H9 (cell line): ENCODE results near the gene KCNJ15. TPM values are rescaled to one million over a fixed set of nuclear protein-coding genes. Genes with fewer than 3 reads are reported as not detected.

Source experiments
- DNase-seq: peaks from one replicate; pipeline ENCODE4 v3.0.0-alpha.2; 2017
- H2AFZ ChIP-seq: one replicate; pipeline ENCODE4 v1.6.1; 2013; ENCODE audit warnings: mild to moderate bottlenecking, low read length, control low read depth, moderate library complexity
- H2AK5ac ChIP-seq: 2 replicates; pipeline ENCODE4 v1.6.1; 2013; ENCODE audit warnings: low read length, control low read depth, mixed read lengths; ENCODE audit not compliant: insufficient read length
- H2BK120ac ChIP-seq: one replicate; pipeline ENCODE4 v1.6.1; 2013; ENCODE audit warnings: low read depth, mild to moderate bottlenecking, low read length, control low read depth, inconsistent platforms; ENCODE audit not compliant: poor library complexity, severe bottlenecking
- H2BK12ac ChIP-seq: 2 replicates; pipeline ENCODE4 v1.6.1; 2013; ENCODE audit warnings: low read length, control low read depth, mixed read lengths, low read depth; ENCODE audit not compliant: insufficient read length
- H2BK15ac ChIP-seq: 2 replicates; pipeline ENCODE4 v1.6.1; 2013; ENCODE audit warnings: low read depth, low read length, control low read depth
- H2BK20ac ChIP-seq: one replicate; pipeline ENCODE4 v1.6.1; 2013; ENCODE audit warnings: low read depth, mild to moderate bottlenecking, low read length, control low read depth, inconsistent platforms; ENCODE audit not compliant: poor library complexity, severe bottlenecking
- H2BK5ac ChIP-seq: 2 replicates; pipeline ENCODE4 v1.6.1; 2013; ENCODE audit warnings: low read length, control low read depth, mixed read lengths; ENCODE audit not compliant: insufficient read length
- H3K14ac ChIP-seq: 2 replicates; pipeline ENCODE4 v1.6.1; 2013; ENCODE audit warnings: low read length, control low read depth; ENCODE audit not compliant: insufficient read depth
- H3K18ac ChIP-seq: 2 replicates; pipeline ENCODE4 v1.6.1; 2013; ENCODE audit warnings: low read depth, mild to moderate bottlenecking, mixed read lengths, low read length, control low read depth; ENCODE audit not compliant: insufficient read length
- H3K23ac ChIP-seq: 2 replicates; pipeline ENCODE4 v1.6.1; 2013; ENCODE audit warnings: low read length, control low read depth, mixed read lengths, low read depth; ENCODE audit not compliant: insufficient read length
- H3K23me2 ChIP-seq: 2 replicates; pipeline ENCODE4 v1.6.1; 2013; ENCODE audit warnings: low read depth, mild to moderate bottlenecking, mixed read lengths, low read length, control low read depth; ENCODE audit not compliant: insufficient read length, poor library complexity, severe bottlenecking
- H3K27ac ChIP-seq: 2 replicates; pipeline ENCODE4 v1.5.1; 2013; ENCODE audit warnings: low read length, control low read depth, mixed read lengths, low read depth; ENCODE audit not compliant: insufficient read length
- H3K27me3 ChIP-seq: 2 replicates; pipeline ENCODE4 v1.6.1; 2013; ENCODE audit warnings: low read length, control low read depth, inconsistent platforms; ENCODE audit not compliant: insufficient read depth
- H3K4ac ChIP-seq: 2 replicates; pipeline ENCODE4 v1.6.1; 2013; ENCODE audit warnings: low read depth, mild to moderate bottlenecking, control low read depth, inconsistent platforms, low read length, moderate library complexity
- H3K4me1 ChIP-seq: 2 replicates; pipeline ENCODE4 v1.6.1; 2013; ENCODE audit warnings: low read length, control low read depth, inconsistent platforms; ENCODE audit not compliant: insufficient read depth
- H3K4me2 ChIP-seq: 2 replicates; pipeline ENCODE4 v1.6.1; 2013; ENCODE audit warnings: low read length, control low read depth, mixed read lengths; ENCODE audit not compliant: insufficient read length, insufficient read depth
- H3K56ac ChIP-seq: 2 replicates; pipeline ENCODE4 v1.6.1; 2013; ENCODE audit warnings: low read depth, mild to moderate bottlenecking, mixed read lengths, low read length, control low read depth; ENCODE audit not compliant: insufficient read length
- H3K79me1 ChIP-seq: 2 replicates; pipeline ENCODE4 v1.6.1; 2013; ENCODE audit warnings: low read depth, mild to moderate bottlenecking, moderate library complexity, low read length, control low read depth, inconsistent platforms; ENCODE audit not compliant: insufficient read depth, poor library complexity, severe bottlenecking
- H3K79me2 ChIP-seq: 2 replicates; pipeline ENCODE4 v1.6.1; 2013; ENCODE audit warnings: low read length, control low read depth, inconsistent platforms; ENCODE audit not compliant: insufficient read depth
- H3K9ac ChIP-seq: 2 replicates; pipeline ENCODE4 v1.6.1; 2013; ENCODE audit warnings: low read length, control low read depth, mixed read lengths; ENCODE audit not compliant: insufficient read length; ENCODE audit errors: extremely low read depth
- H3K9me3 ChIP-seq: one replicate; pipeline ENCODE4 v1.6.1; 2013; ENCODE audit warnings: low read depth, low read length, inconsistent platforms; ENCODE audit not compliant: control insufficient read depth
- H3T11ph ChIP-seq: one replicate; pipeline ENCODE4 v1.6.1; 2013; ENCODE audit warnings: mild to moderate bottlenecking, low read length, control low read depth, inconsistent platforms
- H4K20me1 ChIP-seq: one replicate; pipeline ENCODE4 v1.6.1; 2013; ENCODE audit not compliant: control insufficient read depth, insufficient read length, insufficient read depth
- H4K5ac ChIP-seq: 2 replicates; pipeline ENCODE4 v1.6.1; 2013; ENCODE audit warnings: low read depth, mild to moderate bottlenecking, mixed read lengths, low read length, control low read depth; ENCODE audit not compliant: insufficient read length
- H4K8ac ChIP-seq: replicated peaks from 2 replicates; pipeline ENCODE4 v1.6.1; 2013; ENCODE audit warnings: low read length, control low read depth, mixed read lengths, low read depth; ENCODE audit not compliant: insufficient read length
- H4K91ac ChIP-seq: 2 replicates; pipeline ENCODE4 v1.6.1; 2013; ENCODE audit warnings: low read depth, mild to moderate bottlenecking, moderate library complexity, mixed read lengths, low read length, control low read depth; ENCODE audit not compliant: insufficient read length
- H3K27ac Mint-ChIP-seq, 3 experiments: 2 replicates in 2 of 3; 3 replicates in 1 of 3; pipeline ENCODE4 v1.8.0; 2020 to 2021; ENCODE audit warnings: mixed read lengths in 3 of 3, mild to moderate bottlenecking in 1 of 3, moderate library complexity in 1 of 3
- H3K27me3 Mint-ChIP-seq: 2 replicates; pipeline ENCODE4 v1.8.0; 2021; ENCODE audit warnings: low read depth, mild to moderate bottlenecking, moderate library complexity, mixed read lengths
- H3K36me3 Mint-ChIP-seq, 3 experiments: 2 replicates in 2 of 3; 3 replicates in 1 of 3; pipeline ENCODE4 v1.8.0; 2020 to 2021; ENCODE audit warnings: low read depth in 3 of 3, mixed read lengths in 3 of 3; ENCODE audit not compliant: insufficient read depth in 1 of 3
- H3K4me1 Mint-ChIP-seq, 2 experiments: 2 replicates each; pipeline ENCODE4 v1.8.0; 2020; ENCODE audit warnings: mixed read lengths in 2 of 2
- H3K4me3 Mint-ChIP-seq, 2 experiments: 2 replicates in 1 of 2; 3 replicates in 1 of 2; pipeline ENCODE4 v1.8.0; 2020 to 2021; ENCODE audit warnings: mild to moderate bottlenecking in 2 of 2, mixed read lengths in 2 of 2, moderate library complexity in 1 of 2
- H3K9me3 Mint-ChIP-seq, 2 experiments: 2 replicates in 1 of 2; 3 replicates in 1 of 2; pipeline ENCODE4 v1.8.0; 2020; ENCODE audit warnings: mild to moderate bottlenecking in 2 of 2, mixed read lengths in 2 of 2, moderate library complexity in 1 of 2
- WGBS: extraction: QIAGEN DNeasy Blood & Tissue Kit; methylation state at CpG from one replicate; pipeline ENCODE4 v1.1.7; 2013; ENCODE audit warnings: missing lambda C conversion rate, low lambda C conversion rate, mixed read lengths; ENCODE audit not compliant: insufficient read length; ENCODE audit errors: extremely low coverage; 5-methylcytosine and 5-hydroxymethylcytosine counted together
- total RNA-seq: library from RNA; stranded (reverse); gene quantifications from 2 replicates; pipeline ENCODE4 v1.2.1, GENCODE V29; 2021
- TF ChIP-seq, protein P1 (sequence below): fragments of 200-600 bp; sonication (generic); conservative IDR thresholded peaks from 3 replicates; pipeline ENCODE4 v1.8.0; 2021; ENCODE audit warnings: antibody characterized with exemption, mild to moderate bottlenecking

The KCNJ15 gene
- total RNA-seq, 1 experiment from 2014 or later = not detected

DNA sequence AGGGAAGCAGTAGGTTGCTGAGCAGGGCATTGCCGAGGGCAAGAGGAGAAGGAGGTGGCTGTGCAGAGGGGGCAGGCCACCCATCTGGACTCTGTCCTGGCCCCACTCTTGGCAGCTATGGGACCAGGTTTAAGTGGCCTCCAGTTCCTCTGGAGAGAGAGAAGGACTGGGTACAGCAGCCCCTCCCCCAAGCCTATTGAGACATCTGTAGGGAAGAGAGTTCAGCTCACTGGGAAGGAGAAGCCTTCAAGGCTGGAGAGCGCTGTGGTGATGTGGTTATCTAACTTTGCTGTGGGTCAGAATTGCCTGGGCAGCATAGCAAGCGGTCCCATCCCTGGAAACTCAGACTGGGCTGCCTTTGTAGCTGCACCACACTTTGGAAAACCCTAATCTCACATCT lies 93.9 kb downstream of the KCNJ15 start:
- Histone ChIP-seq H3K27ac (no peak overlapping the region), H3K23me2 (no peaks in the 10 kb centered on the region), H3K79me2 (no peaks in the 10 kb centered on the region), H4K5ac (no peak overlapping the region), H2AFZ (no peak overlapping the region), H3K27me3 (no peaks in the 10 kb centered on the region; the same call in 1 of the 2 replicates), H3K56ac (no peak overlapping the region), H3K4ac (no peak overlapping the region), H4K8ac (no peak overlapping the region), H3T11ph (no peak overlapping the region), H3K4me1 (peaks cover 9% of the 10 kb centered on the region; the same call in 1 of the 2 replicates), H3K23ac (no peak overlapping the region), H2BK20ac (no peak overlapping the region), H3K79me1 (no peaks in the 10 kb centered on the region), H3K4me2 (no peak overlapping the region), H3K9me3 (no peaks in the 10 kb centered on the region), H3K9ac (no peak overlapping the region), H2AK5ac (no peak overlapping the region), H2BK15ac (no peak overlapping the region), H2BK120ac (no peak overlapping the region), H3K14ac (no peak overlapping the region), H4K91ac (no peak overlapping the region), H2BK5ac (no peak overlapping the region), H3K18ac (peak overlapping the region; percentile 7), H2BK12ac (no peak overlapping the region), H4K20me1 (no peaks in the 10 kb centered on the region)
- WGBS = no CpG with 5 or more reads among the region's 3 CpGs
- H3K9me3 Mint-ChIP-seq = no peaks in the 10 kb centered on the region
- no peaks in the 10 kb centered on the region for H3K36me3 Mint-ChIP-seq
- peaks cover 37% of the 10 kb centered on the region for H3K27me3 Mint-ChIP-seq
- H3K27ac Mint-ChIP-seq = no peak overlapping the region
- DNase-seq = no peak
- H3K4me1 Mint-ChIP-seq = peaks cover 23 to 25% of the 10 kb centered on the region in 2 experiments
- TF ChIP-seq, protein P1, sequence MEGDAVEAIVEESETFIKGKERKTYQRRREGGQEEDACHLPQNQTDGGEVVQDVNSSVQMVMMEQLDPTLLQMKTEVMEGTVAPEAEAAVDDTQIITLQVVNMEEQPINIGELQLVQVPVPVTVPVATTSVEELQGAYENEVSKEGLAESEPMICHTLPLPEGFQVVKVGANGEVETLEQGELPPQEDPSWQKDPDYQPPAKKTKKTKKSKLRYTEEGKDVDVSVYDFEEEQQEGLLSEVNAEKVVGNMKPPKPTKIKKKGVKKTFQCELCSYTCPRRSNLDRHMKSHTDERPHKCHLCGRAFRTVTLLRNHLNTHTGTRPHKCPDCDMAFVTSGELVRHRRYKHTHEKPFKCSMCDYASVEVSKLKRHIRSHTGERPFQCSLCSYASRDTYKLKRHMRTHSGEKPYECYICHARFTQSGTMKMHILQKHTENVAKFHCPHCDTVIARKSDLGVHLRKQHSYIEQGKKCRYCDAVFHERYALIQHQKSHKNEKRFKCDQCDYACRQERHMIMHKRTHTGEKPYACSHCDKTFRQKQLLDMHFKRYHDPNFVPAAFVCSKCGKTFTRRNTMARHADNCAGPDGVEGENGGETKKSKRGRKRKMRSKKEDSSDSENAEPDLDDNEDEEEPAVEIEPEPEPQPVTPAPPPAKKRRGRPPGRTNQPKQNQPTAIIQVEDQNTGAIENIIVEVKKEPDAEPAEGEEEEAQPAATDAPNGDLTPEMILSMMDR = no peak
- H3K4me3 Mint-ChIP-seq = no peak overlapping the region
